Epithelial cell of esophagus (primary cell): ENCODE results near the gene ZNF593OS.

ENCODE experiments used
- DNase-seq: peaks from one replicate; pipeline ENCODE4 v3.0.0; 2010; ENCODE audit warnings: low read depth
- H3K4me3 ChIP-seq: 2 replicates; pipeline ENCODE4 v1.5.1; 2011; ENCODE audit warnings: mild to moderate bottlenecking, low read length, control low read depth
- CTCF ChIP-seq: IDR thresholded peaks from 2 replicates; pipeline ENCODE4 v1.5.1; 2011; ENCODE audit warnings: low read depth, mild to moderate bottlenecking, low read length, control low read depth, inconsistent platforms; ENCODE audit not compliant: insufficient read depth; ENCODE audit errors: missing control alignments

ZNF593OS gene

DNA sequence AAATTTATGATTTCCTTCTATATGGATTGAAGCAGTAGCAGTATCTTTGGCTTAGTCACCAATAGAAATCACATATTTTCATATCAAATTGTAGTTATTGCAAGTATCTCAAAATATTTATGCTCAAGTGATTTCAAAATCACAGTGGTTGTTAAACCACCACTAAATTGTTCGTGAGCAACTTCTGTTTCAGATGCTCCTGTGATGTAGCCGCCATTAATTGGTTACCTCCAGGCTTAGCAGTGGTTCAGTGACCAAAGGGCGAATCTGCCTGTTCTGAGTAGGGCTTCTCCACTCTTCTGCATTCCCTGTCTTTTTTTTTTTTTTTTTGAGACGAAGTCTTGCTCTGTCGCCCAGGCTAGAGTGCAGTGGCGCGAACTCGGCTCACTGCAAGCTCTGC, 3.7 kb upstream of the ZNF593OS start:
- TF ChIP-seq CTCF: no peak
- no peak overlapping the region for H3K4me3 ChIP-seq
- no peak for DNase-seq

GRCh38 chr1:26170472-26170821, 1.2 kb downstream of the ZNF593OS start:
- DNase-seq: peak; percentile 12
- TF ChIP-seq CTCF: no peak
- peak overlapping the region; percentile 82 for H3K4me3 ChIP-seq

DNA sequence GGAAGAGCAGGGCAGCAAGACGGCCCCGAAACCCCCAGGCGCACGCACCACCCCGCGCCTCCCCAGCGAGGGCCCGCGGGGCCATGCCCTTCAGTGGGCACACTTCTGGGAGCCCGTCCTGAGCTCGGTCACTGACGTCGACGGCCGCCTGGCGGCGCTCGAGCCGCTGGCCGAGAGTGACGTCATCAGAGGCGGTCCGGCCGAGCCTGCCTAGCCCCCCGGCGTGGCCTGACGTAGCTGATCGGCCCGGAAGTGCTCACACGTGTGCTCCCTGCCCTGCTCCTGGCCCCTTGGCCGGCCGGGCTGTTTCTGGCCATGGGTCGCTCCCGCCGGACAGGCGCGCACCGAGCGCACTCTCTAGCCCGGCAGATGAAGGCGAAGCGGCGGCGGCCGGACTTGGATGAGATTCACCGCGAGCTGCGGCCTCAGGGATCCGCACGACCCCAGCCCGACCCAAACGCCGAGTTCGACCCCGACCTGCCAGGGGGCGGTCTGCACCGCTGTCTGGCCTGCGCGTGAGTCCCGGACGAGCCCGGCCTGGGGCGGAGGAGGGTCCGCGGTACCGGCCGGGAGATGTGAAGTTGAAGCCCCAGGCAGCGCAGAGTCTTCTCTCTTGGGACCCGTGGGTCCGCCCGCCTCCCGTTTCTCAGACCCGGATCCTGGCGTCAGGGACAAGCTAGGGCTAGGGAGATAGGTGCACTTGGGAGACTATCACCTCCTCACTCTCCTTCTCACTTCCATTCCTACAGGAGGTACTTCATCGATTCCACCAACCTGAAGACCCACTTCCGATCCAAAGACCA, 1.8 kb downstream of the ZNF593OS start, which contains the start of gene ZNF593:
Gene ZNF593, plus strand, starts transcription at position 240 of the 803 bp plus-strand sequence. Its CDS starts 76 bp downstream, at position 316.
- peak; percentile 71 for TF ChIP-seq CTCF

DNA sequence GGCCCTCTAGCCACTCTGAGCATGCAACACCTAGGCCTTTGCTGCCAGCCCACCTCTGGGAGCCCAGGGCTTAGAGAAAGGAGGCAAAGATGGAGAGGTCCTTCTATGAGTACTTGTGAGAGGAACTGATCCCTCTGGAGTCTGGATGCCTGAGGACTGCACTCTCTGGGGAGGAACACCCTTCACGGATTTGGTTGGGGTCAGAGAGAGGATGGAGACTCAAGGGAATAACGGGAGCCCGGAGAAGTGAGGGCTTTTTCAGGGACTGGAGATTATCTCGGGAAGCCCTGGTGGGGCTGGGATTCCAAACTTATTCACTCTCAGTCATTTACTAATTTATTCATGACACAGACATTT, 2.5 kb downstream of the ZNF593OS start:
- H3K4me3 ChIP-seq: peak overlapping the region; percentile 82
- DNase-seq: no peak
- no peak for TF ChIP-seq CTCF

More for the DNA sequence above, 1.8 kb downstream of the ZNF593OS start, which contains the start of gene ZNF593:
- DNase-seq: peak; percentile 89
- H3K4me3 ChIP-seq: peak within 1 kb of the TSS; percentile 82

- no peak for TF ChIP-seq CTCF
- DNase-seq: no peak
- H3K4me3 ChIP-seq: peak within 1 kb of the TSS; percentile 82
Observed at GRCh38 chr1:26168410-26169197, 3.0 kb downstream of the ZNF593OS start, which contains the start of gene C1orf232. Gene C1orf232, minus strand, starts transcription at chr1:26168963. Its CDS starts 464 bp downstream, at chr1:26168499.

DNA sequence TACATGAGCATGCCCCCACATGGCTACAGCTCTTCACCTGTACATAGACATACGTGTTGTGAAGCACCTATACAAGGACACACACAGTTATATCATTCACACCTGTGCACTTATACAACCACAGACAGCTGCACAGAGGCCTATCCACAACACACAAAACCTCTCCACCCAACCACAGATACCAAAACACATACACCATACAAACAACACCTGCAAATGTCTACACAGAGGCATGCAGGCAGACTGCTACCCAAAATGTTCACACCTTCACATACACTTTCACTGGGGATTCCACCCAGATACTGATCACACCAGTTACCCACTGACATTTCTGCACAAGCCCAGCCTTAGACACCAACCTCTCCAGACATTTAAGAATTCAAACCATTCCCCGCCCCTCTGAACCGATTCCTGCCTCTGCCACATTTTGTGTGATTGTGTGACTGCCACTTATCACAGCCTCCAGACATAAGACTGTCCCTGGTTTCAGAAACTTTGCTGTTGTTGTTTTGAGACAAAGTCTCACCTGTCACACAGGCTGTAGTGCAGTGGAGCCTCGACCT, 4.8 kb downstream of the ZNF593OS start:
- no peak overlapping the region for H3K4me3 ChIP-seq
- DNase-seq: no peak
- no peak for TF ChIP-seq CTCF
